Mesodermal cell (in vitro differentiated cells): ENCODE measurements around the gene PLA2G2C.
A peak's percentile ranks its signal among the peaks of the same experiment; 100 is the strongest.

Experiments
- H3K27ac ChIP-seq: 2 replicates; pipeline ENCODE4 v1.7.0; 2013; ENCODE audit warnings: mild to moderate bottlenecking, low read depth, low read length, moderate library complexity; ENCODE audit not compliant: severe bottlenecking
- H3K36me3 ChIP-seq: 2 replicates; pipeline ENCODE4 v1.7.1; 2013; ENCODE audit warnings: mild to moderate bottlenecking, low read length, moderate library complexity; ENCODE audit not compliant: control insufficient read depth, insufficient read depth
- H3K4me1 ChIP-seq: one replicate; pipeline ENCODE4 v1.7.1; 2013; ENCODE audit warnings: mild to moderate bottlenecking, low read length; ENCODE audit not compliant: insufficient read depth, control insufficient read depth, poor library complexity, severe bottlenecking
- H3K4me3 ChIP-seq: 2 replicates; pipeline ENCODE4 v1.7.0; 2013; ENCODE audit warnings: low read length, control low read depth, mild to moderate bottlenecking; ENCODE audit not compliant: insufficient read depth, poor library complexity, severe bottlenecking; ENCODE audit errors: extremely low read depth
- H3K9me3 ChIP-seq: 2 replicates; pipeline ENCODE4 v1.7.1; 2013; ENCODE audit warnings: mild to moderate bottlenecking, low read length, moderate library complexity; ENCODE audit not compliant: control insufficient read depth
- WGBS, 2 experiments: methylation state at CpG; one replicate each; pipeline ENCODE4 v1.1.5; 2013; ENCODE audit warnings: missing lambda C conversion rate in 2 of 2; ENCODE audit not compliant: insufficient coverage in 2 of 2; 5-methylcytosine and 5-hydroxymethylcytosine counted together

The PLA2G2C gene

DNA sequence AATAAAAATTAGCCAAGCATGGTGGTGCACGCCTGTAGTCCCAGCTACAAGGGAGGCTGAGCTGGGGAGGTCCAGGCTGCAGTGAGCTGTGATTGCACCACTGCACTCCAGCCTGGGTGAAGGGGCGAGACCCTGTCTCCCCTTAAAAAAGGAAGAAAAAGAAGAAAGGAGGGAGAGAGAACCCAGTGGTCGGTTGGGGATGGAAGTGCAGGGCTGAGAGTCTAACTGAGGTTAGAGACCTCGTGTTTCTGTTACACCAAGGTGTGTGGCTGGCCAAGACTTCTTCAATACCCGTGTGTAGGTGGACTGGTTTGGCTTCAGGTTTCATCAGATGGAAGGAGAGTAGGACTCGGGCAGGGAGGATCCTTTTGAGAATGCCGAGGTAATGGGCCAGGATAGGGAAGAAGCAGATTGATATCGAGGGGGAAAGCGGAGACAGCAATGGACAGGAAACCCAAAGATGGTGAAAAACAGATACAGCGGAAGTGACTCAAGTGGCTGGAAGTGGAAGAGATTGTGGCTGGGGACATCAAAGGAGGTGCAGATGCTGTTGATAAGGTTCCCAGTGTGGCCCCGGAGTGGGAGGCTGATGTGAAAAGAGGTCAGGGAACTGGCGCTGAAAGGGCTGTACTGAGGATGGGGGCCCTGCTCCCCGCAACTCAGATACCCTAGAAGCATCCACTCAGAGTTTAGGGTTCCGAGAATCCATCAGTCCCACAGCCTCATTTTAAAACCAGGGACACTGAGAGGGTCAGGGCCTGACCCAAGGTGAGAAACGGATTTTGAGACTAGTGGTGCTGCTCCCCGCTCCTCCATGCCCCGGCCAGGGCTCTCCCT lies 1.1 kb downstream of the PLA2G2C start:
- H3K4me1 ChIP-seq: peaks cover 27% of the 10 kb centered on the region
- peak overlapping the region; percentile 81 for H3K27ac ChIP-seq
- no peaks in the 10 kb centered on the region for H3K36me3 ChIP-seq
- peak overlapping the region; percentile 47 for H3K4me3 ChIP-seq
- H3K9me3 ChIP-seq: peaks cover 5% of the 10 kb centered on the region
- 73 to 79% methylated on average over 12 to 13 of the region's 17 CpGs for WGBS, 2 experiments

DNA sequence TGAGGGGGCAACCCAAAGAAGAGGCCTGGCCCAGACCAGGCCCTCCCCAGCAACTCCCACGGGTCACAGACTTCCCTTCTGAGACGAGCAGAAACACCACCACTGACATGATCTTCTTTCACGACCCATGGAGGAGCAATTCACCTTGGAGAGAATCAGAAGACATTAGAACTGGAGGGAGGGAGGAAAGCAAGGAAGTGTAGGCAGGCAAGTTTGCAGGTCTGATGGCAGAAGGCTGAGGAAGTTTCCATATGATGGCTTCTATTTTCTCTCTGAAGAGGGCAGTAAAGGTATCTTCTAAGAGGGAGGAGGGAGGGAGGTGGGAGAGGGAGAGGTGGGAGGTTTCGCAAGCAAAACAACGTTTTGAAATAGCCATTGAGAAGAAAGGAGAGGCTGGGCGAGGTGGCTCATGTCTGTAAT lies 1.8 kb downstream of the PLA2G2C start:
- H3K4me1 ChIP-seq: peaks cover 26% of the 10 kb centered on the region
- H3K9me3 ChIP-seq: peaks cover 5% of the 10 kb centered on the region
- 64 to 67% methylated on average over 3 to 5 of the region's 6 CpGs for WGBS, 2 experiments
- H3K4me3 ChIP-seq: no peak overlapping the region
- no peaks in the 10 kb centered on the region for H3K36me3 ChIP-seq
- peak overlapping the region; percentile 45 for H3K27ac ChIP-seq

DNA sequence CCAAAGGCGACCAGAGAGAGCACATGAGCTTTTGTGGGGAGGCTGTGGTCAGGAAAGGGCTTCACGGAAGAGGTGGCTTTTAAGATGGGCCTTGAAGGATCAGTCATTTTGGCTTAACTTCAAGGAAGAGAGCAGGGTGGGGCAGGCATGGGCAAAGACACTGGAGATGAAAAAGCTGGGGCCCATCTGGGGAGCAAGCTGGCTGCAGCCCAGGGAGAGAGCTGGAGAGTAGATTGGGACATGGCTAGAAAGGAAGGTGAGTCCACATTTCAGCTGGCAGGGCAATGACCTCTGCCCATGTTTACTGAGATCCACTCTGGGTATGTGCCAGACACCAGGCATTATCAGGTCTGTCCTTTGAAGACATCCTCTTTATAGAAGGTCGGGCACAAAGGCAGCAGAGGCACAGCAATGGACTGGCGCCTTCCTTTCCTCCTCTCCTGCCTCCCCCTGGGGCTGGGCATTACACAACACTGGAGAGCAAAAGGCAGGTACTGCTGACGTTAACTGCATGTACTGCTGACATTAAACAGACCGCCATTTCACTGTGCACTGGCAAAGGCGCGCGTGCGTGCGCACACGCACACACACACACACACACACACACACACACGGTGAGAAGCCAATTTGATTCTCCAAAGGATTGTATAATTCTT lies 2.6 kb downstream of the PLA2G2C start:
- H3K36me3 ChIP-seq: no peaks in the 10 kb centered on the region
- WGBS, 2 experiments: 84 to 90% methylated on average over 4 to 5 of the region's 13 CpGs
- no peak overlapping the region for H3K4me3 ChIP-seq
- peaks cover 5% of the 10 kb centered on the region for H3K9me3 ChIP-seq
- H3K4me1 ChIP-seq: peaks cover 24% of the 10 kb centered on the region
- H3K27ac ChIP-seq: no peak overlapping the region

DNA sequence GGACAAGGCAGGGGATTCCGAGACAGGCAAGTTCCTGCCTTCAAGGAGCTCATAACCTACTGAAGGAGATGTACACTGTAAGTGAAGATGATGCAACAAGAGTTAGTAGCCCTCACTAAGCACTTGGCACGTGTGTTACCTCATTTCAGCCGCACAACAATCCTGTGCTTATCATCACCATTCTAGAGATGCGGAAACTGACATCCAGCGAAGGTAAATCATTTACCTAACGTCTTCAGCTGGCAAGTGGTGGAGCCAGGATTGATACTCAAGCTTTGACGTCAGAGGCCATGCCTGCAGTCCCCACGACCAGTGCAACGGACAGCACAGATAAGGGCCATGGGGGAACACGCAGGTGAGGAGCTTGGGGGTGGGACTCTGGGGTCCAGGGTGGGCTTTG lies 3.3 kb downstream of the PLA2G2C start:
- Histone ChIP-seq H3K4me1 (peaks cover 17% of the 10 kb centered on the region), H3K27ac (no peak overlapping the region), H3K4me3 (no peak overlapping the region), H3K36me3 (no peaks in the 10 kb centered on the region), H3K9me3 (peaks cover 5% of the 10 kb centered on the region)
- WGBS, 2 experiments: 88 to 89% methylated on average over 9 to 10 of the region's 10 CpGs

DNA sequence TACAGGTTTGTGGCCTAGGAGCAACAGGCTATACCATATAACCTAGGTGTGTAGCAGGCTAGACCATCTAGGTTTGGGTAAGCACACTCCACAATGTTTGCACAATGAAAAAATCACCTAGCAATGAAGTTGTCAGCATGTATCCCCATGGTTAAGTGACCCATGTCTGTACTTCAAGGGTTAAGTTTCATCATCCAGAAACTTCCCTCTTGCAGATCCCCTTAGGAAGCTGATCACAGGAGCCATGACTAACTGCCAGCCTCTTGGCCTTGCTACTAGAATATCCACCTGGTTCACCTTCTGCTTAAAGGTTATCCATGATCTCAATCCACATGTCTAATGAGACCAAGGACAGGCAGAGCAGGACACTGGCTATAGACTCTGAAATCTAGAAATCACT lies 3.9 kb downstream of the PLA2G2C start:
- Histone ChIP-seq H3K4me3 (no peak overlapping the region), H3K4me1 (peaks cover 11% of the 10 kb centered on the region), H3K36me3 (no peaks in the 10 kb centered on the region), H3K9me3 (peaks cover 5% of the 10 kb centered on the region), H3K27ac (no peak overlapping the region)

DNA sequence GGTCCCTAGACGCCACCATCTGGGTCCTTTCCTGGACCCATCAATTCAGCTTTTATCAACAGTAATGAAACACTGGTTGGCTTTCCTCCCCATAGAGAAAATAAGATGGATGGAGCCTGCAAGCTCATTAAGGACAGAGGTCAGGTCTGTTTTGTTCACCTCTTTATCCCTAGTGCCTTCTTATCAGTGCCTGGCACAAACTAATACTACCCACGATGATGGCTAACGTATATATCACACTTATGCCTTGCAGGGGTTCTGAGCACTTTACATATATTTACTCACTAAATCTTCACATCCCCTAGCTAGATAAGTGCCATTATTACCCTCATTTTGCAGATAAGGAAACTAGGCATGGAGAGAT lies 5.5 kb downstream of the PLA2G2C start:
- 78 to 87% methylated on average over 2 of the region's 3 CpGs for WGBS, 2 experiments
- Histone ChIP-seq H3K4me1 (peaks cover 11% of the 10 kb centered on the region), H3K9me3 (peaks cover 5% of the 10 kb centered on the region), H3K36me3 (no peaks in the 10 kb centered on the region), H3K4me3 (no peak overlapping the region), H3K27ac (no peak overlapping the region)

DNA sequence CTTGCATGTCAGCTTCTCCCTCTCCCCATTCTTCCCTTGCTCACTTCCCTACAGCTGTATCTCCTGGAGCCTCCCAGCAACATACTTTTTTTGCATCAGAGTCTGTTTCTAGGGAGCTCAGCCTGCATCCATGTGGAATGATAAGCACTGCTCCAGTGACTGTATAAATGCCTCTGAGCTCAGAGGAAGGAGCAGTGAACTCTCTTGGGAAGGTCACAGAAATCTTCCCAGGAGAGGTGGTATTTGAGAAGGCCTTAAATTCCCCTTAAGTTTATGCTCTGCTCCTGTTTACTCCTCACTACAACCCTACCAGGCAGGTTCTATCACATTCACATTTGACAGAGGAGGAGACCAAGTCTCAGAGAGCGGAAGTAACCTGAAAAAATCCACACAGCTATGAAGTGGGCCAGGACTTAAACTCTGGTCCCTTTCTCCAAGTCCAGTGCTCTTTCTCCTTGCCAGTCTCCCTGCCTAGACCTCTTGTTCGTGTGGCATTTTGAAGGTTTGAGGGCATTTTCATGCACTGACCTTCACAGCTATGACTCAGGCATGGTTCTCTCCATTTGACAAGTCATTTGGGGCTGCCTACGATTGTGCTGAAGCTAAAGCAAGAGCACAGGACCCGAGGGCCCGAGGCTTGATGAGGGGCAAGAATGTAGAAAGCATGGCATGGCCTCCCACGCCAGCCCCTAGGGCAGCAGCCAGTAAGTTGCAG lies 6.0 kb downstream of the PLA2G2C start:
- Histone ChIP-seq H3K4me3 (no peak overlapping the region), H3K27ac (no peak overlapping the region), H3K36me3 (no peaks in the 10 kb centered on the region), H3K9me3 (peaks cover 5% of the 10 kb centered on the region), H3K4me1 (peaks cover 6% of the 10 kb centered on the region)
- WGBS, 2 experiments: 86 to 89% methylated on average over 6 of the region's 6 CpGs

DNA sequence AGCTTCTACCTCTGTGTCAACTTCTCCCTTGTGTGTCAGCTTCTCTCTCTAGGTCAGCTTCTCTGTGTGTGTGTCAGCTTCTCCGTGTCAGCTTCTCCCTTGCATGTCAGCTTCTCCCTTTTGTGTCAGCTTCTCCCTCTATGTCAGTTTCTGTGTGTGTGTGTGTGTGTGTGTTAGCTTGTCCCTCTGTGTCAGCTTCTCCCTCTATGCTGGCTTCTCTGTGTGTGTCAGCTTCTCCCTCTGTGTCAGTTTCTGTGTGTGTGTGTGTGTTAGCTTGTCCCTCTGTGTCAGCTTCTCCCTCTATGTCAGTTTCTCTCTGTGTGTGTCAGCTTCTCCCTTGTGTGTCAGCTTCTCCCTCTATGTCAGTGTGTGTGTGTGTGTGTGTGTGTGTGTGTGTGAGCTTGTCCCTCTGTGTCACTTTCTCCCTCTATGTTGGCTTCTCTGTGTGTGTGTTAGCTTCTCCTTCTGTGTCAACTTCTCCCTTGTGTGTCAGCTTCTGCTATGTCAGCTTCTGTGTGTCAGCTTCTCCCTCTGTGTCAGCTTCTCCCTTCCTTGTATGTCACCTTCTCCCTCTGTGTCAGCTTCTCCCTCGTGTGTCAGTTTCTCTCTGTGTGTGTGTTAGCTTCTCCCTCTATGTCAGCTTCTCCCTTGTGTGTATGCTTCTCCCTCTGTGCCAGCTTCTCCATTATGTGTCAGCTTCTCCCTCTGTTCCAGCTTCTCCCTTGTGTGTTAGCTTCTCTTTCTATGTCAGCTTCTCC lies 6.8 kb downstream of the PLA2G2C start:
- H3K9me3 ChIP-seq: no peaks in the 10 kb centered on the region
- WGBS, 2 experiments: 63 to 100% methylated on average over 1 of the region's 2 CpGs
- no peaks in the 10 kb centered on the region for H3K4me1 ChIP-seq
- H3K27ac ChIP-seq: no peak overlapping the region
- no peak overlapping the region for H3K4me3 ChIP-seq
- no peaks in the 10 kb centered on the region for H3K36me3 ChIP-seq

DNA sequence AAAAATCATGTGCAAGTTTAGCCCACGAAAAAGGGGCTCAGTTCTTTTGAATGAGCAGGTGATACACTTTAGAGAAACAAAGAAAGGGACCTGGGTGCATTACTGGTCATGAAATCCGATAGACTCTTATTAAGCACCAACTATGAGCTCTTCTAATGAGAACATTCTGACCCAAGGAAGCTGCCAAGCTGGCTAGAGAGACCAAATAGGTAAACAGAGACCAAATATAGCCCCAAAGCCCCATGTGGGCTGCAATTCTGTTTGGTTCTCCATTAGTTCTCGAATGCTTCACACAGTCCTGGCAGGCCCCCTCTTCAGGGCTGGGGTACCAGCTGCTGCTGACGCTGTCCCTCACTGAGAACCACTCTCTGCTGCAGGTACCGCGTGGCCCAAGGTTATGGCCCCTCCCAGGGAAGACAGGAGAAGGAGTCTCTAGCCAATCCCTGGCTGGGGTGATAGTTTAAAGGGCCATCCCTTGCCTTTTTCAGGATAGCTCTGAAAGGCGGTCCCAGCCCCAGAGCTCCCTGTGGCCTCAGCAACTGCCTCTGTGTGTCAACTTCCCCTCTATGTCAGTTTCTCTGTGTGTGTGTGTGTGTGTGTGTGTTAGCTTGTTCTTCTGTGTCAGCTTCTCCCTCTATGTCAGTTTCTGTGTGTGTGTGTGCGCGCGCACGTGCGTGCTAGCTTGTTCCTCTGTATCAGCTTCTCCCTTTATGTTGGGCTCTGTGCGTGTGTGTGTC lies 7.5 kb downstream of the PLA2G2C start:
- H3K4me3 ChIP-seq: no peak overlapping the region

More for the DNA sequence above, 7.5 kb downstream of the PLA2G2C start:
- 74 to 85% methylated on average over 7 to 13 of the region's 13 CpGs for WGBS, 2 experiments
- H3K9me3 ChIP-seq: no peaks in the 10 kb centered on the region
- H3K36me3 ChIP-seq: no peaks in the 10 kb centered on the region
- no peak overlapping the region for H3K27ac ChIP-seq
- no peaks in the 10 kb centered on the region for H3K4me1 ChIP-seq
